Activated CD4-positive, alpha-beta T cell treated with anti-CD3 and anti-CD28 coated beads, Interleukin-2, amount 50 U/mL, for 48 hours (primary cell): Measurements from ENCODE around the gene INPP5B.
"Not testable (repeated sequence)": the region's sequence is repeated elsewhere in the genome, so short reads cannot be mapped to it uniquely, and the experiment has no call there.

ENCODE experiments used
- DNase-seq, 2 experiments: peaks; one replicate each; pipeline ENCODE4 v3.0.0-alpha.2; 2020

Gene INPP5B

GRCh38 chr1:37947364-37947763, 511 bp upstream of the INPP5B start:
- no peak for DNase-seq

- DNase-seq, result no peak
Observed at GRCh38 chr1:37945743-37946702, 830 bp downstream of the INPP5B start.

GRCh38 chr1:37945251-37945650, 1.6 kb downstream of the INPP5B start:
- no peak for DNase-seq

- no peak for DNase-seq
Observed at GRCh38 chr1:37944816-37945215, 2.0 kb downstream of the INPP5B start.

GRCh38 chr1:37944086-37944763, 2.6 kb downstream of the INPP5B start:
- no peak for DNase-seq

GRCh38 chr1:37940299-37940947, 6.4 kb downstream of the INPP5B start:
- no peak for DNase-seq

GRCh38 chr1:37936760-37937159, 10.1 kb downstream of the INPP5B start:
- DNase-seq, result not testable (repeated sequence)

- DNase-seq, result no peak
Observed at GRCh38 chr1:37932759-37933158, 14.1 kb downstream of the INPP5B start.

GRCh38 chr1:37931361-37932158, 15.3 kb downstream of the INPP5B start:
- peak; percentile 99 for DNase-seq

GRCh38 chr1:37931102-37931360, 15.8 kb downstream of the INPP5B start:
- peak in 1 of 2 experiments; percentile 23 for DNase-seq

- peak; percentile 30 to 49 for DNase-seq
Observed at GRCh38 chr1:37930246-37931101, 16.4 kb downstream of the INPP5B start.

GRCh38 chr1:37926038-37926924, 20.6 kb downstream of the INPP5B start:
- DNase-seq, result peak; percentile 8 to 13

- DNase-seq, result no peak
Observed at GRCh38 chr1:37925316-37925715, 21.5 kb downstream of the INPP5B start.

- DNase-seq, result no peak
Observed at GRCh38 chr1:37923551-37923889, 23.3 kb downstream of the INPP5B start.

GRCh38 chr1:37922767-37923550, 23.9 kb downstream of the INPP5B start:
- DNase-seq, result no peak

GRCh38 chr1:37919277-37919676, 27.6 kb downstream of the INPP5B start:
- DNase-seq, result no peak

- no peak for DNase-seq
Observed at GRCh38 chr1:37915476-37916093, 31.3 kb downstream of the INPP5B start.

GRCh38 chr1:37914719-37915475, 32.0 kb downstream of the INPP5B start:
- DNase-seq, result no peak

- not testable (repeated sequence) for DNase-seq
Observed at GRCh38 chr1:37911478-37911877, 35.4 kb downstream of the INPP5B start.
